K562 (cell line): ENCODE data around the gene CELA3A. TPM values are rescaled to one million over a fixed set of nuclear protein-coding genes. Genes with fewer than 3 reads are reported as not detected.

Experiments used
- BDP1 ChIP-seq: IDR thresholded peaks from 3 replicates; pipeline ENCODE4 v1.6.1; 2011; ENCODE audit not compliant: insufficient read length, insufficient read depth
- BRD9 ChIP-seq: fragments of 450-650 bp; IDR thresholded peaks from 2 replicates; pipeline ENCODE4 v1.6.1; 2018; ENCODE audit warnings: low read depth; ENCODE audit not compliant: partially characterized antibody
- CCAR2 ChIP-seq: fragments of 200-400 bp; formaldehyde crosslinking; IDR thresholded peaks from 2 replicates; pipeline ENCODE4 v1.6.1; 2017; ENCODE audit warnings: mild to moderate bottlenecking, low read depth, low read length
- ESRRA ChIP-seq: fragments of 450-650 bp; IDR thresholded peaks from 2 replicates; pipeline ENCODE4 v1.6.1; 2014; ENCODE audit warnings: low read depth, mild to moderate bottlenecking, moderate library complexity, borderline replicate concordance
- HDAC2 ChIP-seq: fragments of 450-650 bp; IDR thresholded peaks from 2 replicates; pipeline ENCODE4 v1.6.1; 2016; ENCODE audit warnings: mild to moderate bottlenecking
- JUN ChIP-seq, 2 experiments: sonication (generic) in 1 of 2; formaldehyde crosslinking in 1 of 2; IDR thresholded peaks; 2 replicates each; pipeline versions ENCODE4 v1.6.1 to v1.8.0; 2012 to 2022; ENCODE audit warnings: borderline replicate concordance in 2 of 2, mild to moderate bottlenecking in 2 of 2, improper control_type of control experiment in 1 of 2, low read depth in 1 of 2, low read length in 1 of 2, missing genetic modification reagents in 1 of 2
- LCOR ChIP-seq: sonication (generic); formaldehyde crosslinking; IDR thresholded peaks from 2 replicates; pipeline ENCODE4 v1.8.0; 2022; ENCODE audit warnings: mild to moderate bottlenecking, missing genetic modification reagents
- MYC ChIP-seq, 2 experiments: fragments of 250-450 bp in 1 of 2; sonication (Bioruptor Pico) in 1 of 2; IDR thresholded peaks; 2 replicates each; pipeline versions ENCODE4 v1.5.1 to v1.6.1; 2012 to 2021; ENCODE audit warnings: low read depth in 2 of 2, borderline replicate concordance in 1 of 2, improper control_type of control experiment in 1 of 2, low read length in 1 of 2, mild to moderate bottlenecking in 1 of 2, moderate library complexity in 1 of 2
- MYNN ChIP-seq, 2 experiments: sonication (generic); formaldehyde crosslinking in 1 of 2; IDR thresholded peaks; 2 replicates each; pipeline versions ENCODE4 v1.5.0 to v1.6.1; 2016 to 2020; ENCODE audit warnings: antibody characterized with exemption in 1 of 2, missing genetic modification reagents in 1 of 2
- SMAD2 ChIP-seq: fragments of 150-350 bp; IDR thresholded peaks from 2 replicates; pipeline ENCODE4 v1.6.1; 2014; ENCODE audit warnings: low read depth, mild to moderate bottlenecking, low read length
- SRF ChIP-seq, 2 experiments: fragments of 250-450, 450-650 bp in 1 of 2; sonication (Bioruptor Pico) in 1 of 2; sonication (generic) in 1 of 2; formaldehyde crosslinking; IDR thresholded peaks; 2 replicates each; pipeline versions ENCODE4 v1.5.0 to v1.5.1; 2020 to 2022; ENCODE audit warnings: mild to moderate bottlenecking in 1 of 2, missing genetic modification reagents in 1 of 2
- ZNF589 ChIP-seq: fragments of 200-800 bp; sonication (Bioruptor generic); IDR thresholded peaks from 2 replicates; pipeline ENCODE4 v1.6.1; 2016; ENCODE audit warnings: low read depth, missing genetic modification characterization, missing compliant biosample characterization
- polyA plus RNA-seq, 8 experiments: library from polyadenylated mRNA; depleted of rRNA in 4 of 8; stranded (reverse) in 5 of 8; unstranded in 3 of 8; fragments of >200 nt; fragmentation: Nextera tagmentation in 2 of 8; fragmentation: Illumina TruSeq in 1 of 8; extraction: Ambion mirVana in 2 of 8; extraction: Trizol in 1 of 8; gene quantifications; 2 replicates each; pipeline versions ENCODE4 v1.2.1 to v1.2.3, GENCODE V29; 2011 to 2014; ENCODE audit warnings: inconsistent platforms in 1 of 8, missing spikeins in 1 of 8
- total RNA-seq, 7 experiments: library from RNA; depleted of rRNA in 6 of 7; stranded (reverse); fragments of >200 nt in 6 of 7; fragmentation: Illumina TruSeq in 2 of 7; extraction: Trizol in 2 of 7; gene quantifications; 2 replicates each; pipeline versions ENCODE4 v1.2.1 to v1.2.3, GENCODE V29; 2011 to 2021; ENCODE audit warnings: low replicate concordance in 1 of 7
- TF ChIP-seq, protein P1 (sequence below): IDR thresholded peaks from 3 replicates; pipeline ENCODE4 v1.6.1; 2011; ENCODE audit warnings: borderline replicate concordance, mild to moderate bottlenecking, moderate library complexity; ENCODE audit not compliant: insufficient read length; ENCODE audit errors: extremely low read depth
- TF ChIP-seq, protein P2 (sequence below): sonication (generic); formaldehyde crosslinking; IDR thresholded peaks from 2 replicates; pipeline ENCODE4 v1.8.0; 2023; ENCODE audit warnings: missing genetic modification reagents, mild to moderate bottlenecking, borderline replicate concordance

CELA3A gene
- total and polyA plus RNA-seq, 9 of the 15 experiments (the other 6 are each of a cell fraction or from before 2014, with no cell fraction given), result 5.4 TPM; not detected in 8

DNA sequence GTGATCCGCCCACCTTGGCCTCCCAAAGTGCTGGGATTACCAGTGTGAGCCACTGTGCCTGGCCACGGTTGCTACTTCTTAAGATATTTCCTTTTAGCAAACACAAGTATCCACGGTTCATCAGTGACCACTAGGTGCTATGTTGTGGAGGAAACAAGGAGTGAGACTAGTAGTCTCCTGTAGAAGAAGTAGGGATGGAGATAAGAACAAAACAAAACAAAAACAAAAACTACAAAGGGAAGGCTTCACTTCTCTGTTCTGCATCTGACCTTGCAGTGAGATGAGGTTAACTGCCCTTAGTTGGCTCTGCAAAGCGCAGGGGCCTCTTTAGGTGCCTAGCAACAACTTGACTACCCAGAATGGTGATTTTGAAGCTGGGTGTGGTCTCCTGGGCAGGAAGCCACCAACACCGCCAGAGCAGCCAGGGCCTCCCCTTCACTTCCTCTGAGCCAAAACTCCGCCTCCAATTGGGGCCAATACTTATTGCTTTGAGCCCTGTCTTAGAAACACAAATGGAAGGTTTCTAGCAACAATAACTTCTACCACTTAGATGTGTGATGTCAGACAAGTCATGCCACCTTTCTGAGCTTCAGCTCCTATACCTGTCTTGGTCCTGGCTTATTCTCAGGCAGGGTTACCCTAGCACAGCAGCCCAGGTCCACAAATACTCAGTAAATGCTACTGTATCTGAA is 38.3 kb downstream of the CELA3A start (continued):
- peak; percentile 85; the same call in 1 of the 2 replicates for TF ChIP-seq MYNN (IDR thresholded peaks at IDR 0.05)
- TF ChIP-seq MYNN (CRISPR knock-in tag; IDR thresholded peaks at IDR 0.05), result no peak
- peak; percentile 54; the same call in 1 of the 2 replicates for TF ChIP-seq LCOR (CRISPR knock-in tag)
- TF ChIP-seq ESRRA, result peak; percentile 94
- TF ChIP-seq JUN (IDR thresholded peaks at IDR 0.05; ENCODE audit: borderline replicate concordance, low read depth, low read length), result no peak
- TF ChIP-seq JUN (CRISPR knock-in tag; IDR thresholded peaks at IDR 0.05; ENCODE audit: borderline replicate concordance), result no peak
- TF ChIP-seq, protein P1, sequence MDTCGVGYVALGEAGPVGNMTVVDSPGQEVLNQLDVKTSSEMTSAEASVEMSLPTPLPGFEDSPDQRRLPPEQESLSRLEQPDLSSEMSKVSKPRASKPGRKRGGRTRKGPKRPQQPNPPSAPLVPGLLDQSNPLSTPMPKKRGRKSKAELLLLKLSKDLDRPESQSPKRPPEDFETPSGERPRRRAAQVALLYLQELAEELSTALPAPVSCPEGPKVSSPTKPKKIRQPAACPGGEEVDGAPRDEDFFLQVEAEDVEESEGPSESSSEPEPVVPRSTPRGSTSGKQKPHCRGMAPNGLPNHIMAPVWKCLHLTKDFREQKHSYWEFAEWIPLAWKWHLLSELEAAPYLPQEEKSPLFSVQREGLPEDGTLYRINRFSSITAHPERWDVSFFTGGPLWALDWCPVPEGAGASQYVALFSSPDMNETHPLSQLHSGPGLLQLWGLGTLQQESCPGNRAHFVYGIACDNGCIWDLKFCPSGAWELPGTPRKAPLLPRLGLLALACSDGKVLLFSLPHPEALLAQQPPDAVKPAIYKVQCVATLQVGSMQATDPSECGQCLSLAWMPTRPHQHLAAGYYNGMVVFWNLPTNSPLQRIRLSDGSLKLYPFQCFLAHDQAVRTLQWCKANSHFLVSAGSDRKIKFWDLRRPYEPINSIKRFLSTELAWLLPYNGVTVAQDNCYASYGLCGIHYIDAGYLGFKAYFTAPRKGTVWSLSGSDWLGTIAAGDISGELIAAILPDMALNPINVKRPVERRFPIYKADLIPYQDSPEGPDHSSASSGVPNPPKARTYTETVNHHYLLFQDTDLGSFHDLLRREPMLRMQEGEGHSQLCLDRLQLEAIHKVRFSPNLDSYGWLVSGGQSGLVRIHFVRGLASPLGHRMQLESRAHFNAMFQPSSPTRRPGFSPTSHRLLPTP, result no peak
- peak in 1 of 2 experiments; percentile 59; a peak in 1 of 4 replicates for TF ChIP-seq SRF (CRISPR knock-in tag; IDR thresholded peaks at IDR 0.05)
- TF ChIP-seq, protein P2, sequence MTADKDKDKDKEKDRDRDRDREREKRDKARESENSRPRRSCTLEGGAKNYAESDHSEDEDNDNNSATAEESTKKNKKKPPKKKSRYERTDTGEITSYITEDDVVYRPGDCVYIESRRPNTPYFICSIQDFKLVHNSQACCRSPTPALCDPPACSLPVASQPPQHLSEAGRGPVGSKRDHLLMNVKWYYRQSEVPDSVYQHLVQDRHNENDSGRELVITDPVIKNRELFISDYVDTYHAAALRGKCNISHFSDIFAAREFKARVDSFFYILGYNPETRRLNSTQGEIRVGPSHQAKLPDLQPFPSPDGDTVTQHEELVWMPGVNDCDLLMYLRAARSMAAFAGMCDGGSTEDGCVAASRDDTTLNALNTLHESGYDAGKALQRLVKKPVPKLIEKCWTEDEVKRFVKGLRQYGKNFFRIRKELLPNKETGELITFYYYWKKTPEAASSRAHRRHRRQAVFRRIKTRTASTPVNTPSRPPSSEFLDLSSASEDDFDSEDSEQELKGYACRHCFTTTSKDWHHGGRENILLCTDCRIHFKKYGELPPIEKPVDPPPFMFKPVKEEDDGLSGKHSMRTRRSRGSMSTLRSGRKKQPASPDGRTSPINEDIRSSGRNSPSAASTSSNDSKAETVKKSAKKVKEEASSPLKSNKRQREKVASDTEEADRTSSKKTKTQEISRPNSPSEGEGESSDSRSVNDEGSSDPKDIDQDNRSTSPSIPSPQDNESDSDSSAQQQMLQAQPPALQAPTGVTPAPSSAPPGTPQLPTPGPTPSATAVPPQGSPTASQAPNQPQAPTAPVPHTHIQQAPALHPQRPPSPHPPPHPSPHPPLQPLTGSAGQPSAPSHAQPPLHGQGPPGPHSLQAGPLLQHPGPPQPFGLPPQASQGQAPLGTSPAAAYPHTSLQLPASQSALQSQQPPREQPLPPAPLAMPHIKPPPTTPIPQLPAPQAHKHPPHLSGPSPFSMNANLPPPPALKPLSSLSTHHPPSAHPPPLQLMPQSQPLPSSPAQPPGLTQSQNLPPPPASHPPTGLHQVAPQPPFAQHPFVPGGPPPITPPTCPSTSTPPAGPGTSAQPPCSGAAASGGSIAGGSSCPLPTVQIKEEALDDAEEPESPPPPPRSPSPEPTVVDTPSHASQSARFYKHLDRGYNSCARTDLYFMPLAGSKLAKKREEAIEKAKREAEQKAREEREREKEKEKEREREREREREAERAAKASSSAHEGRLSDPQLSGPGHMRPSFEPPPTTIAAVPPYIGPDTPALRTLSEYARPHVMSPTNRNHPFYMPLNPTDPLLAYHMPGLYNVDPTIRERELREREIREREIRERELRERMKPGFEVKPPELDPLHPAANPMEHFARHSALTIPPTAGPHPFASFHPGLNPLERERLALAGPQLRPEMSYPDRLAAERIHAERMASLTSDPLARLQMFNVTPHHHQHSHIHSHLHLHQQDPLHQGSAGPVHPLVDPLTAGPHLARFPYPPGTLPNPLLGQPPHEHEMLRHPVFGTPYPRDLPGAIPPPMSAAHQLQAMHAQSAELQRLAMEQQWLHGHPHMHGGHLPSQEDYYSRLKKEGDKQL (CRISPR knock-in tag), result no peak
- no peak for TF ChIP-seq MYC (IDR thresholded peaks at IDR 0.05; ENCODE audit: low read depth, low read length)
- 0 out of 2 replicates have a peak, but pooled peaks have one; percentile 23 for TF ChIP-seq MYC (CRISPR knock-in tag; IDR thresholded peaks at IDR 0.05; ENCODE audit: borderline replicate concordance, low read depth)
- no peak for TF ChIP-seq BDP1
- TF ChIP-seq ZNF589 (CRISPR knock-in tag), result 0 out of 2 replicates have a peak, but pooled peaks have one; percentile 37
- no peak for TF ChIP-seq SMAD2
- TF ChIP-seq HDAC2, result peak; percentile 50; the same call in 1 of the 2 replicates
- TF ChIP-seq CCAR2, result no peak
- TF ChIP-seq BRD9, result no peak
